ENCODE results near the gene LUC7L3.

- TF ChIP-seq CTCF (IDR thresholded peaks at IDR 0.05): no peak
- no peak for TF ChIP-seq POLR2A (IDR thresholded peaks at IDR 0.05)
These were observed 29.2 kb upstream of the LUC7L3 start for GRCh38 chr17:50689956-50690886.
